ENCODE measurements around the gene TM4SF18. TPM values are rescaled to one million over a fixed set of nuclear protein-coding genes. Genes with fewer than 3 reads are reported as not detected.
"Not testable (repeated sequence)": the region's sequence is repeated elsewhere in the genome, so short reads cannot be mapped to it uniquely, and the experiment has no call there.

Gene TM4SF18
- total RNA-seq, 1 donor from 2014 or later, result 11.6 TPM

- DNase-seq (no peak), ATAC-seq (no peak)
- intact Hi-C loops (cut with micrococcal nuclease), result no loop called here
Measured at GRCh38 chr3:149369991-149370866, 36.8 kb upstream of the TM4SF18 start.

GRCh38 chr3:149368674-149369497 is 35.5 kb upstream of the TM4SF18 start:
- no peak for ATAC-seq

GRCh38 chr3:149368201-149368673 is 34.8 kb upstream of the TM4SF18 start:
- no peak for DNase-seq
- intact Hi-C loops (cut with micrococcal nuclease), result no loop called here
- no peak for ATAC-seq

More at GRCh38 chr3:149368674-149369497, 35.5 kb upstream of the TM4SF18 start:
- no peak for DNase-seq
- intact Hi-C loops (cut with micrococcal nuclease), result no loop called here

GRCh38 chr3:149366941-149367840 is 33.8 kb upstream of the TM4SF18 start:
- ATAC-seq (no peak), DNase-seq (no peak)
- intact Hi-C loops (cut with micrococcal nuclease), result no loop called here

GRCh38 chr3:149366031-149366430 is 32.6 kb upstream of the TM4SF18 start:
- ATAC-seq (no peak), DNase-seq (no peak)
- intact Hi-C loops (cut with micrococcal nuclease), result no loop called here

GRCh38 chr3:149364624-149365023 is 31.2 kb upstream of the TM4SF18 start:
- ATAC-seq (no peak), DNase-seq (no peak)
- intact Hi-C loops (cut with micrococcal nuclease), result no loop called here

GRCh38 chr3:149363053-149363452 is 29.6 kb upstream of the TM4SF18 start:
- ATAC-seq, result no peak
- intact Hi-C loops (cut with micrococcal nuclease), result no loop called here
- no peak for DNase-seq

GRCh38 chr3:149362366-149362765 is 28.9 kb upstream of the TM4SF18 start:
- DNase-seq, result no peak
- intact Hi-C loops (cut with micrococcal nuclease), result no loop called here
- ATAC-seq, result no peak

GRCh38 chr3:149356630-149357029 is 23.2 kb upstream of the TM4SF18 start:
- DNase-seq (no peak), ATAC-seq (no peak)
- intact Hi-C loops (cut with micrococcal nuclease), result no loop called here

- DNase-seq (no peak), ATAC-seq (peak; percentile 45)
- intact Hi-C loops (cut with micrococcal nuclease), result no loop called here
Measured at GRCh38 chr3:149356044-149356592, 22.7 kb upstream of the TM4SF18 start.

- intact Hi-C loops (cut with micrococcal nuclease), result no loop called here
- no peak for ATAC-seq
- DNase-seq, result no peak
Measured at GRCh38 chr3:149353581-149354184, 20.2 kb upstream of the TM4SF18 start.

GRCh38 chr3:149352556-149352955 is 19.1 kb upstream of the TM4SF18 start:
- intact Hi-C loops (cut with micrococcal nuclease), result no loop called here
- DNase-seq, result peak; percentile 43
- peak; percentile 81 for ATAC-seq

GRCh38 chr3:149343951-149344350 is 10.5 kb upstream of the TM4SF18 start:
- intact Hi-C loops (cut with micrococcal nuclease), result no loop called here
- no peak for ATAC-seq
- DNase-seq, result no peak

- intact Hi-C loops (cut with micrococcal nuclease), result no loop called here
- no peak for ATAC-seq
- no peak for DNase-seq
Measured at GRCh38 chr3:149342413-149343380, 9.3 kb upstream of the TM4SF18 start.

- intact Hi-C loops (cut with micrococcal nuclease), result no loop called here
- DNase-seq (no peak), ATAC-seq (peak; percentile 65)
Measured at GRCh38 chr3:149340310-149340933, 7.0 kb upstream of the TM4SF18 start.

- peak; percentile 96 for ATAC-seq
- intact Hi-C loops (cut with micrococcal nuclease), result no loop called here
Measured at GRCh38 chr3:149339931-149340309, 6.5 kb upstream of the TM4SF18 start.

GRCh38 chr3:149337486-149337885 is 4.0 kb upstream of the TM4SF18 start:
- DNase-seq; intact Hi-C loops (cut with micrococcal nuclease); ATAC-seq: not testable (repeated sequence)

More at GRCh38 chr3:149339931-149340309, 6.5 kb upstream of the TM4SF18 start:
- DNase-seq, result peak; percentile 78

Data from left ventricle myocardium superior (tissue), 1 donor.